ENCODE measurements around the gene HLA-E.

- TF ChIP-seq, protein P1, sequence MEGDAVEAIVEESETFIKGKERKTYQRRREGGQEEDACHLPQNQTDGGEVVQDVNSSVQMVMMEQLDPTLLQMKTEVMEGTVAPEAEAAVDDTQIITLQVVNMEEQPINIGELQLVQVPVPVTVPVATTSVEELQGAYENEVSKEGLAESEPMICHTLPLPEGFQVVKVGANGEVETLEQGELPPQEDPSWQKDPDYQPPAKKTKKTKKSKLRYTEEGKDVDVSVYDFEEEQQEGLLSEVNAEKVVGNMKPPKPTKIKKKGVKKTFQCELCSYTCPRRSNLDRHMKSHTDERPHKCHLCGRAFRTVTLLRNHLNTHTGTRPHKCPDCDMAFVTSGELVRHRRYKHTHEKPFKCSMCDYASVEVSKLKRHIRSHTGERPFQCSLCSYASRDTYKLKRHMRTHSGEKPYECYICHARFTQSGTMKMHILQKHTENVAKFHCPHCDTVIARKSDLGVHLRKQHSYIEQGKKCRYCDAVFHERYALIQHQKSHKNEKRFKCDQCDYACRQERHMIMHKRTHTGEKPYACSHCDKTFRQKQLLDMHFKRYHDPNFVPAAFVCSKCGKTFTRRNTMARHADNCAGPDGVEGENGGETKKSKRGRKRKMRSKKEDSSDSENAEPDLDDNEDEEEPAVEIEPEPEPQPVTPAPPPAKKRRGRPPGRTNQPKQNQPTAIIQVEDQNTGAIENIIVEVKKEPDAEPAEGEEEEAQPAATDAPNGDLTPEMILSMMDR (IDR thresholded peaks at IDR 0.05), result no peak
- no peak for TF ChIP-seq EZH2 (IDR thresholded peaks at IDR 0.05; ENCODE audit: borderline replicate concordance, insufficient read depth, low read depth, low read length, poor library complexity, severe bottlenecking)
Measured at GRCh38 chr6:30450548-30450908, 38.8 kb upstream of the HLA-E start.

Data from B cell (primary cell).